Ascending aorta (tissue), 2 donors: ENCODE data around the gene BRD4. TPM values are rescaled to one million over a fixed set of nuclear protein-coding genes. Genes with fewer than 3 reads are reported as not detected.
A peak's percentile ranks its signal among the peaks of the same experiment; 100 is the strongest.
"Not testable (repeated sequence)": the region's sequence is repeated elsewhere in the genome, so short reads cannot be mapped to it uniquely, and the experiment has no call there.

Experiments
- DNase-seq, 2 donors: peaks; one replicate each; pipeline ENCODE4 v3.0.0-alpha.2; 2019; ENCODE audit warnings: low spot score in 2 of 2
- H3K27ac ChIP-seq, 2 donors: fragments of 200-600 bp; sonication (generic); one replicate each; pipeline ENCODE4 v1.5.1; 2016 to 2017; ENCODE audit warnings: mild to moderate bottlenecking in 1 of 2
- H3K27me3 ChIP-seq: fragments of 200-600 bp; sonication (generic); one replicate; pipeline ENCODE4 v1.5.1; 2017
- H3K36me3 ChIP-seq, 2 donors: fragments of 200-600 bp; sonication (generic); one replicate each; pipeline ENCODE4 v1.5.1; 2016
- H3K4me1 ChIP-seq, 2 donors: fragments of 200-600 bp; sonication (generic); one replicate each; pipeline ENCODE4 v1.5.1; 2016 to 2017; ENCODE audit warnings: mild to moderate bottlenecking in 1 of 2
- H3K4me3 ChIP-seq, 2 donors: fragments of 200-600 bp; sonication (generic); one replicate each; pipeline ENCODE4 v1.5.1; 2016 to 2017; ENCODE audit warnings: mild to moderate bottlenecking in 1 of 2
- H3K9me3 ChIP-seq, 2 donors: fragments of 200-600 bp; sonication (generic); one replicate each; pipeline ENCODE4 v1.5.1; 2016
- CTCF ChIP-seq, 3 experiments: fragments of 200-600 bp in 2 of 3; fragments of 450-650 bp in 1 of 3; sonication (generic) in 2 of 3; IDR thresholded peaks; one replicate each; pipeline ENCODE4 v1.5.1; 2016 to 2019; ENCODE audit warnings: antibody characterized with exemption in 3 of 3, mild to moderate bottlenecking in 1 of 3, moderate library complexity in 1 of 3
- intact Hi-C: fragments of 100-400 bp; cut with DNase I; formaldehyde crosslinking; loops from one replicate; pipeline ENCODE4 v1.15.1; 2023
- total RNA-seq: library from RNA; depleted of rRNA; stranded (reverse); fragments of >200 nt; gene quantifications from one replicate; pipeline ENCODE4 v1.1.0, GENCODE V29; 2016

The BRD4 gene
- total RNA-seq, 1 donor from 2014 or later = 55.3 TPM

GRCh38 chr19:15357906-15358305, 25.6 kb upstream of the BRD4 start:
- TF ChIP-seq CTCF (IDR thresholded peaks at IDR 0.05) = no peak
- Histone ChIP-seq H3K36me3 (peaks cover 84% of the 10 kb centered on the region in 2 donors), H3K27ac (no peak overlapping the region), H3K4me1 (no peaks in the 10 kb centered on the region), H3K27me3 (no peaks in the 10 kb centered on the region), H3K4me3 (no peak overlapping the region), H3K9me3 (no peaks in the 10 kb centered on the region)
- no peak for DNase-seq
- intact Hi-C loops = no loop called here

- no peaks in the 10 kb centered on the region for H3K27me3 ChIP-seq
- no peak overlapping the region for H3K4me3 ChIP-seq
- H3K36me3 ChIP-seq = peaks cover 63 to 68% of the 10 kb centered on the region in 2 donors
- TF ChIP-seq CTCF (IDR thresholded peaks at IDR 0.05) = no peak
- no peak overlapping the region for H3K27ac ChIP-seq
- intact Hi-C loops = no loop called here
- H3K9me3 ChIP-seq = no peaks in the 10 kb centered on the region
- H3K4me1 ChIP-seq = no peaks in the 10 kb centered on the region
- no peak for DNase-seq
Measured at GRCh38 chr19:15354566-15355296, 22.4 kb upstream of the BRD4 start.

DNA sequence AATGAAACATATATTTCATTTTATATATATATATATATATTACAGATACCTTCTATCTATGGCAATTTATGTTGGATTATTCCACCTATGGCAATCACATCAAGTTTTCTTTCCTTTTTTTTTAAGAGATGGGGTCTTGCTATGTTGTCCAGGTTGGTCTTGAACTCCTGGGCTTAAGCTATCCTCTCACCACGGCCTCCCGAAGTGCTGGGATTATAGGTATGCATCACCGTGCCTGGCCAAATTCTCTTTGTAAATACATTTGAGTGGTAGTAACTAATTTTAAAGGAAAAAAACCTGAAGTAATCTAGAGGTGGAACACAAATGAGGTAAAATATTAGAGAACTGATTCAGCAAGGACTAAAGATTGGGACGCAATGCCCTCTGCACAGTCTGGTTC, 21.6 kb upstream of the BRD4 start:
- Histone ChIP-seq H3K4me3 (no peak overlapping the region), H3K27me3 (no peaks in the 10 kb centered on the region), H3K36me3 (peaks cover 55 to 59% of the 10 kb centered on the region in 2 donors), H3K9me3 (no peaks in the 10 kb centered on the region), H3K27ac (no peak overlapping the region), H3K4me1 (no peaks in the 10 kb centered on the region)
- no peak for TF ChIP-seq CTCF (IDR thresholded peaks at IDR 0.05)
- no peak for DNase-seq
- intact Hi-C loops = no loop called here

DNA sequence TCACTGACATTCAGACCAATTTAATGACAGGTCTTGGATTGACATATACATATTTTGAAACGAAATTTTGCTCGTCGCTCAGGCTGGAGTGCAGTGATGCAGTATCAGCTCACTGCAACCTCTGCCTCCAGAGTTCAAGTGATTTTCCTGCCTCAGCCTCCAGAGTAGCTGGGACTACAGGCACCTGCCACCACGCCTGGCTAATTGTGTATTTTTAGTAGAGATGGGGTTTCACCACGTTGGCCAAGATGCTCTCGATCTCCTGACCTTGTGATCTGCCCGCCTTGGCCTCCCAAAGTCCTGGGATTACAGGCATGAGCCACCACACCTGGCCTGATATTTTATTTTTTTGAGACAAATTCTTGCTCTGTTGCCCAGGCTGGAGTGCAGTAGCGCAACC, 20.2 kb upstream of the BRD4 start:
- DNase-seq, H3K27ac ChIP-seq, H3K9me3 ChIP-seq, H3K27me3 ChIP-seq, H3K4me1 ChIP-seq, H3K4me3 ChIP-seq, intact Hi-C loops: not testable (repeated sequence)
- peaks cover 41 to 47% of the 10 kb centered on the region in 2 donors for H3K36me3 ChIP-seq

DNA sequence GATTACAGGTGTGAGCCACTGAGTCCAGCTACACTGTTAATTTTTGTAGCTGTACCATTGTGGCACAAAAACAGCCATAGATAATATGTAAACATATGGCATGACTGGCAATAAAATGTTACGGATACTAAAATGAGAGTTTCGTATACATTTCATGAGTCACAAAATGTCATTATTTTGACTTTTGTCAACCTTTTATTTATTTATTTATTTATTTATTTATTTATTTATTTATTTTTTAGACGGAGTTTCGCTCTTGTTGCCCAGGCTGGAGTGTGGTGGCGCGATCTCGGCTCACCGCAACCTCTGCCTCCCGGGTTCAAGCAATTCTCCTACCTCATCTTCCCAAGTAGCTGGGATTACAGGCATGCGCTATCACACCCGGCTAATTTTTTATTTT, 9.0 kb upstream of the BRD4 start:
- H3K27me3 ChIP-seq, H3K4me1 ChIP-seq, DNase-seq, H3K27ac ChIP-seq, H3K9me3 ChIP-seq, intact Hi-C loops, H3K4me3 ChIP-seq: not testable (repeated sequence)
- peaks cover 17 to 20% of the 10 kb centered on the region in 2 donors for H3K36me3 ChIP-seq

DNA sequence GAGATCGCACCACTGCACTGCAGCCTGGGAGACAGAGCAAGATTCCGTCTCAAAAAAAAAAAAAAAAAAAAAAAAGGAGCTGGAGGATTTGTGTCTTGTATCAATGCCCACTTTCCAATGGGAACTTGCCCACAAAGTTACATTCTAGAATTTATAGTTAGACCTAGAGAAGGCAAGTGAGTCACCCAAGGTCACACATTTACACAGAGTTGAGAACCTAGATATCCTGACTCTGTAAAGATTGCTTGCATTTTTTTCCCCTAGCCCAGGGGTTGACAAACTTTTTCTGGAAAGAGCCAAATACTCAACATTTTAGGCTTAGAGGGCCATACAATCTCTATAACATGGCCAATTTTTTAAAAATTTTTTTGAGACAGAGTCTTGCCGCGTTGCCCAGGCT, 7.7 kb upstream of the BRD4 start:
- DNase-seq = no peak
- no peak for TF ChIP-seq CTCF (IDR thresholded peaks at IDR 0.05)
- no peaks in the 10 kb centered on the region for H3K9me3 ChIP-seq
- intact Hi-C loops = no loop called here
- H3K27me3 ChIP-seq = no peaks in the 10 kb centered on the region
- H3K4me1 ChIP-seq = peaks cover 2 to 14% of the 10 kb centered on the region in 2 donors
- H3K4me3 ChIP-seq = no peak overlapping the region
- H3K27ac ChIP-seq = no peak overlapping the region
- H3K36me3 ChIP-seq = peaks cover 9 to 15% of the 10 kb centered on the region in 2 donors

- Histone ChIP-seq H3K27me3 (no peaks in the 10 kb centered on the region), H3K36me3 (peaks cover 0 to 3% of the 10 kb centered on the region in 2 donors), H3K9me3 (no peaks in the 10 kb centered on the region), H3K4me1 (peaks cover 9 to 29% of the 10 kb centered on the region in 2 donors), H3K27ac (peak overlapping the region; percentile 67 to 76), H3K4me3 (no peak overlapping the region)
- DNase-seq = no peak
- no peak for TF ChIP-seq CTCF (IDR thresholded peaks at IDR 0.05)
- intact Hi-C loops = no loop called here
Measured at GRCh38 chr19:15337202-15337601, 4.9 kb upstream of the BRD4 start.

DNA sequence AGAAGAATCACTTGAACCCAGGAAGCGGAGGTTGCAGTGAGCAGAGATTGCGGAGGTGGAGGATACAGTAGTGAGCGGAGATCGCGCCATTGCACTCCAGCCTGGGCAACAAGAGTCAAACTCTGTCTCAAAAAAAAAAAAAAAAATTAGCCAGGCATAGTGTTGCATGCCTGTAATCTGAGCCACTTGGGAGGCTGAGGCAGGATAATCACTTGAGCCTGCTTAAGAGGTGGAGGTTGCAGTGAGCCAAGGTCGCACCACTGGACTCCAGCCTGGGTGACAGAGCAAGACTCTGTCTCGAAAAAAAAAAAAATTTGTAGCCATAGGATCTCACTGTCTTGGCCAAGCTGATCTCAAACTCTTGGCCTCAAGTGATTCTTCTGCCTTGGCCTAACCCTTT, 3.7 kb upstream of the BRD4 start:
- Histone ChIP-seq H3K4me1 (peaks cover 9 to 29% of the 10 kb centered on the region in 2 donors), H3K27ac (peak overlapping the region; percentile 67 to 76)
- intact Hi-C loops = not testable (repeated sequence)

More for the DNA sequence above, 3.7 kb upstream of the BRD4 start:
- H3K4me3 ChIP-seq, H3K27me3 ChIP-seq, H3K9me3 ChIP-seq, DNase-seq, H3K36me3 ChIP-seq: not testable (repeated sequence)
